Uterus (tissue), 4 donors: Measurements from ENCODE around the gene SKA2. TPM values are rescaled to one million over a fixed set of nuclear protein-coding genes. Genes with fewer than 3 reads are reported as not detected.
"Not testable (repeated sequence)": the region's sequence is repeated elsewhere in the genome, so short reads cannot be mapped to it uniquely, and the experiment has no call there.

Source experiments
- DNase-seq, 2 donors: peaks; one replicate each; pipeline ENCODE4 v3.0.0-alpha.2; 2019 to 2020
- H3K27ac ChIP-seq, 2 donors: fragments of 200-600 bp; sonication (generic); 1 replicate in 1 of 2; 2 replicates in 1 of 2; pipeline ENCODE4 v1.5.1; 2016 to 2018
- H3K27me3 ChIP-seq, 2 donors: fragments of 200-600 bp; sonication (generic); one replicate each; pipeline ENCODE4 v1.5.1; 2018 to 2019; ENCODE audit warnings: control low read depth in 1 of 2
- H3K36me3 ChIP-seq, 2 donors: fragments of 200-600 bp; sonication (generic); one replicate each; pipeline ENCODE4 v1.5.1; 2019; ENCODE audit warnings: control low read depth in 1 of 2
- H3K4me1 ChIP-seq, 2 donors: fragments of 200-600 bp; sonication (generic); one replicate each; pipeline ENCODE4 v1.5.1; 2018 to 2019; ENCODE audit warnings: control low read depth in 1 of 2
- H3K4me3 ChIP-seq, 2 donors: fragments of 200-600 bp; sonication (generic); 1 replicate in 1 of 2; 2 replicates in 1 of 2; pipeline ENCODE4 v1.5.1; 2018 to 2019; ENCODE audit warnings: mild to moderate bottlenecking in 1 of 2
- H3K9me3 ChIP-seq, 2 donors: fragments of 200-600 bp; sonication (generic); one replicate each; pipeline ENCODE4 v1.5.1; 2019; ENCODE audit warnings: control low read depth in 1 of 2
- POLR2A ChIP-seq, 2 donors: fragments of 450-650 bp; IDR thresholded peaks; one replicate each; pipeline ENCODE4 v1.6.1; 2016; ENCODE audit warnings: antibody characterized with exemption in 2 of 2, mild to moderate bottlenecking in 1 of 2, moderate library complexity in 1 of 2
- intact Hi-C: fragments of 100-400 bp; cut with DNase I; formaldehyde crosslinking; loops from one replicate; pipeline ENCODE4 v1.15.1; 2023; ENCODE audit warnings: low total_unique reads
- total RNA-seq, 4 donors: library from RNA; depleted of rRNA in 3 of 4; stranded (reverse); fragments of >200 nt in 3 of 4; gene quantifications; one replicate each; pipeline versions ENCODE4 v1.1.0 to v1.2.4, GENCODE V29; 2014 to 2023
- TF ChIP-seq, protein P1 (sequence below), 4 experiments: fragments of 200-600 bp in 2 of 4; fragments of 450-650 bp in 2 of 4; sonication (generic) in 2 of 4; IDR thresholded peaks; one replicate each; pipeline ENCODE4 v1.5.1; 2016 to 2019; ENCODE audit warnings: antibody characterized with exemption in 4 of 4, mild to moderate bottlenecking in 2 of 4, moderate library complexity in 1 of 4
- donor health status: DM: yes; HTN: yes; CAD: no.

The SKA2 gene
- total RNA-seq, 4 donors from 2014 or later: 20.6 to 99.8 (median 33.0) TPM

DNA sequence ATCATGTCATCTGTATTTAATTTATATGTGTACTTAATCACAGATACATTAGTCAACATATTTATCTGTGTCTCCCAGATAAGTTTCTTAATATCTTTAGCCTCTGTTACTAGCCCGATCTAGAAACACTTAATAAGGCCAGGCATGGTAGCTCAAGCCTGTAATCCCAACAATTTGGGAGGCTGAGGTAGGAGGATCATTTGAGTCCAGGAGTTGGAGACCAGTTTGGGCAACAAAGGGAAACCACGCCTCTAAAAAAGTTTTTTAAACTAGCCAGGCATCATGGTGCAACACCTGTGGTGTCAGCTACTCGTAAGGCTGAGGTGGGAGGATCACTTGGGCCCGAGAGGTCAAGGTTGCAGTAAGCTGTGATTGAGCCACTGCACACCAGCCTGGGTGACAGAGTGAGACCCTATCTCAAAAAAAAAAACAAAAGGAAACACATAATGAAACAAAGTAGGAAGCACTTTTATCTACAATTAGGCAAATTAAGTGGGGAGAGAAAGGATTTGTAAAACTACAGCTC is 9.4 kb downstream of the SKA2 start:
- no peaks in the 10 kb centered on the region for H3K27me3 ChIP-seq
- H3K4me3 ChIP-seq: no peak overlapping the region
- intact Hi-C loops: no loop called here
- no peak for DNase-seq
- H3K9me3 ChIP-seq: no peaks in the 10 kb centered on the region
- no peak overlapping the region for H3K27ac ChIP-seq
- H3K36me3 ChIP-seq: no peaks in the 10 kb centered on the region
- H3K4me1 ChIP-seq: no peaks in the 10 kb centered on the region
- TF ChIP-seq POLR2A (IDR thresholded peaks at IDR 0.05): no peak
- TF ChIP-seq, protein P1, sequence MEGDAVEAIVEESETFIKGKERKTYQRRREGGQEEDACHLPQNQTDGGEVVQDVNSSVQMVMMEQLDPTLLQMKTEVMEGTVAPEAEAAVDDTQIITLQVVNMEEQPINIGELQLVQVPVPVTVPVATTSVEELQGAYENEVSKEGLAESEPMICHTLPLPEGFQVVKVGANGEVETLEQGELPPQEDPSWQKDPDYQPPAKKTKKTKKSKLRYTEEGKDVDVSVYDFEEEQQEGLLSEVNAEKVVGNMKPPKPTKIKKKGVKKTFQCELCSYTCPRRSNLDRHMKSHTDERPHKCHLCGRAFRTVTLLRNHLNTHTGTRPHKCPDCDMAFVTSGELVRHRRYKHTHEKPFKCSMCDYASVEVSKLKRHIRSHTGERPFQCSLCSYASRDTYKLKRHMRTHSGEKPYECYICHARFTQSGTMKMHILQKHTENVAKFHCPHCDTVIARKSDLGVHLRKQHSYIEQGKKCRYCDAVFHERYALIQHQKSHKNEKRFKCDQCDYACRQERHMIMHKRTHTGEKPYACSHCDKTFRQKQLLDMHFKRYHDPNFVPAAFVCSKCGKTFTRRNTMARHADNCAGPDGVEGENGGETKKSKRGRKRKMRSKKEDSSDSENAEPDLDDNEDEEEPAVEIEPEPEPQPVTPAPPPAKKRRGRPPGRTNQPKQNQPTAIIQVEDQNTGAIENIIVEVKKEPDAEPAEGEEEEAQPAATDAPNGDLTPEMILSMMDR (IDR thresholded peaks at IDR 0.05): no peak

DNA sequence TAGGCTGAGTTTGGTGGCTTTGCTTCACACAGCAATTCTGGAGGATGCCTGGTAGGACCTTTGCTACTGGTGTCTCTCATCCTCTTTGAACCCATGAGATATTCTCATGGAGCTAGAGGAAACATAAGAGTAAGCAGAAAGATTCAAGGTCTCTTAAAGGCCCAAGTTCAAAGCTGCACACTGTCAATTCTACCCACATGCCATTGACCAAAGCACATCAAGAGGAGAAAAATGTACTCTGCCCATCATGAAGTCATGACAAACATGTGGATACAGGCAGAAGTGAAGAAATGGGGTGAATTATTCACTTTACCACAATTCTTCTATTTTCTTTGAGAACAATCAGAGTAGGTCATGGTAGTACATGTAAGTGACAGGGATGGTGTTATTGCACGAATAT is 13.1 kb downstream of the SKA2 start:
- TF ChIP-seq POLR2A (IDR thresholded peaks at IDR 0.05): no peak
- TF ChIP-seq, protein P1 (IDR thresholded peaks at IDR 0.05): no peak
- no peak for DNase-seq

DNA sequence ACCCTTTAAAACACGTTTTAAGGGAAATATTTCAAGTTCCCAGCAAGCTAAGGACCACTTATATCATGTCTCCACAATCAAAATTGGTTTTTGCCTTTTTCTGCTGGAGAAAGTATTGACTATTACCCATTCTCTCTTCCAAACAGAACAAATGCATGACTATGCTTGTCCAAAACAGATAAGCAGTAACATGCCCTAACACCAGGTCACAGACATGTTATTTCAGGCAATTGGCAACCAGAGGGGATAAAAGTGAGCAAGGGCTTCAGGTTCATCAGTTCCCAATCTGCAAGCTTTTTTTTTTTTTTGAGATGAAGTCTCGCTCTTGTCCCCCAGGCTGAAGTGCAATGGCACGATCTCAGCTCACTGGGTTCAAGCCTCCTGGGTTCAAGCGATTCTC is 15.0 kb downstream of the SKA2 start:
- H3K4me1 ChIP-seq: no peaks in the 10 kb centered on the region
- no peaks in the 10 kb centered on the region for H3K36me3 ChIP-seq
- TF ChIP-seq POLR2A (IDR thresholded peaks at IDR 0.05): no peak
- TF ChIP-seq, protein P1 (IDR thresholded peaks at IDR 0.05): no peak
- no peak for DNase-seq
- H3K9me3 ChIP-seq: no peaks in the 10 kb centered on the region
- intact Hi-C loops: no loop called here
- no peak overlapping the region for H3K27ac ChIP-seq
- H3K4me3 ChIP-seq: no peak overlapping the region
- H3K27me3 ChIP-seq: no peaks in the 10 kb centered on the region

More for the DNA sequence above, 13.1 kb downstream of the SKA2 start:
- H3K27me3 ChIP-seq: no peaks in the 10 kb centered on the region
- no peaks in the 10 kb centered on the region for H3K4me1 ChIP-seq
- H3K36me3 ChIP-seq: no peaks in the 10 kb centered on the region
- H3K9me3 ChIP-seq: no peaks in the 10 kb centered on the region
- no peak overlapping the region for H3K4me3 ChIP-seq
- H3K27ac ChIP-seq: no peak overlapping the region
- intact Hi-C loops: no loop called here

DNA sequence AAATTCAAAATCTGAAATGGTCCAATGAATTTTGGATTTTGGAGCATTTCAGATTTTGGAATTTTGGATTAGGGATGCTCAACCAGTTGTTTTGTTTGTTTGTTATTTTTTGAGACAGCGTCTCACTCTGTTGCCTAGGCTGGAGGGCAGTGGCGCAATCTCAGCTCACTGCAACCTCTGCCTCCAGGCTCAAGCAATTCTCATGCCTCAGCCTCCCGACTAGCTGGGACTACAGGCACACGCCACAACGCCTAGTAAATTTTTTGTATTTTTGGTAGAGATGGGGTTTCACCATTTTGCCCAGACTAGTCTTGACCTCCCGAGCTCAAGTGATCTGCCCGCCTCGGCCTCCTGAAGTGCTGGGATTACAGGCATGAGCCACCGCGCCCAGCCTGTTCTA is 16.6 kb downstream of the SKA2 start:
- intact Hi-C loops, H3K27ac ChIP-seq, H3K4me1 ChIP-seq, H3K27me3 ChIP-seq, H3K4me3 ChIP-seq, DNase-seq, H3K36me3 ChIP-seq, H3K9me3 ChIP-seq: not testable (repeated sequence)

DNA sequence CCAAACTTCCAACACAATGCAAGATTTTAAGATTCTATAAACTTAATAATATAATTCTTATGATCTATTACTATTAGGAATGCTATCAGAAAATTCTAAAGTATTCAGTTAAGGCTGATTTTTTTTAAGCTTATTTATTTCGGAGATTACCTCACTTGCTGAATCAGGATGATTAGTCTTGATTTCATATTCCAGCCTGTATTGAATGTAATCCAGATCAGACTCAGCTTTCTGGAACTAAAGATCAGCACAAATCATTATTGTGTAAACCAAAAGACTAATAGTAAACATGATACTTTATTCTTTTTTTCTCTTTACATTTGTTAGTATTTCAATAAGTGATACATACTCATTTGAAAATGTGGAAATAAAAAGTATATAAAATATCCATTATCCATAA is 23.9 kb downstream of the SKA2 start:
- intact Hi-C loops: no loop called here

More for the DNA sequence above, 23.9 kb downstream of the SKA2 start:
- Histone ChIP-seq H3K4me1 (no peaks in the 10 kb centered on the region), H3K36me3 (no peaks in the 10 kb centered on the region), H3K27me3 (no peaks in the 10 kb centered on the region), H3K9me3 (no peaks in the 10 kb centered on the region), H3K27ac (no peak overlapping the region), H3K4me3 (no peak overlapping the region)
- TF ChIP-seq, protein P1 (IDR thresholded peaks at IDR 0.05): no peak
- TF ChIP-seq POLR2A (IDR thresholded peaks at IDR 0.05): no peak
- no peak for DNase-seq
